Measurements from ENCODE around the gene HDDC2. TPM values are rescaled to one million over a fixed set of nuclear protein-coding genes. Genes with fewer than 3 reads are reported as not detected.

HDDC2 gene, protein sequence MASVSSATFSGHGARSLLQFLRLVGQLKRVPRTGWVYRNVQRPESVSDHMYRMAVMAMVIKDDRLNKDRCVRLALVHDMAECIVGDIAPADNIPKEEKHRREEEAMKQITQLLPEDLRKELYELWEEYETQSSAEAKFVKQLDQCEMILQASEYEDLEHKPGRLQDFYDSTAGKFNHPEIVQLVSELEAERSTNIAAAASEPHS
- total RNA-seq (2014; rRNA removed; shearing (Covaris generic)): 80.3 and 86.1 TPM in 2 replicates

DNA sequence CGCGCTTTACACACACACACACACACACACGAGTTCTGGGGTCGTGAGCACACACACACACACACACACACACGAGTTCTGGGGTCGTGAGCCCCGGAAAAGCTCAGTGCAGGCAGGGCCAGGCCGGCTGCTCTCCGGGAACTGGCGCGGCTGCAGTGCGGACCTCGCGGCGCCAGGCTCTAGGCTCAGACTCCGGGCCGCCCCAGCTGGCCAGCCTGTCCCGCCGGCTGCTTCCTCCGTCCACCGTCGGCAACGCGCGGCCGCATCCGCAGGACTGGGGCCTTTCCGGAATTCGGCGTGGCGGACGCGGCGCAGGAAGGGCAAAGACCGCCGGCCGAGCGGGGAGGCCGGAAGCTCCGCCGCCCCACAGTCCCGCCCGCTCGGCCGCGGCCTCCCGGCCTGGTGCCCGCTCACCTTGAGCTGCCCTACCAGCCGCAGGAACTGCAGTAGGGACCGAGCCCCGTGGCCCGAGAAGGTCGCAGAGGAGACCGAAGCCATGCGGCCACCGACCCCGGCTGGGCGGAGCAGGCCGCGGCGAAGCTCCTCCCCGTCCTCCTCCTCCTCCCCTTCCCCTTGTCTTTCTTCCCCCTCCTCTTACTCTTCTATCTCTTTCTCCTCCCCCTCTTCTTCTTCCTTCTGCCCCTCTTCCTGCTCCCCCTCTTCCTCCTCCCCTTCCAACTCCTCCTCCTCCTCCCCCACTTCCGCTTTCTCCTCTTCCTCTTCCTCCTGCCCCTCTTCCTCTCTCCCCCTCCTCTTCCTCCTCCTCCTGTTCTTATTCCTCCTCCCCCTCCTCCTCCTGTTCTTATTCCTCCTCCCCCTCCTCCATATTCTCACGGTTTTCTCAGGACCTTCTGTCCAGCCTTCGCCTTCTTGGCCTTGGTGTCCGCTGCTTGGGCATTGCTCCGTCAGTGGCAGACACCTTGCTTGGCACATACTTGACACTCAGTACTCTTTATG is at the start of gene HDDC2:
TSS of gene HDDC2 (minus strand) at position 533 of the 957 bp plus-strand sequence. CDS start at position 498, 35 bp downstream.
- no peak for DNase-seq (ENCODE audit: low spot score)

DNA sequence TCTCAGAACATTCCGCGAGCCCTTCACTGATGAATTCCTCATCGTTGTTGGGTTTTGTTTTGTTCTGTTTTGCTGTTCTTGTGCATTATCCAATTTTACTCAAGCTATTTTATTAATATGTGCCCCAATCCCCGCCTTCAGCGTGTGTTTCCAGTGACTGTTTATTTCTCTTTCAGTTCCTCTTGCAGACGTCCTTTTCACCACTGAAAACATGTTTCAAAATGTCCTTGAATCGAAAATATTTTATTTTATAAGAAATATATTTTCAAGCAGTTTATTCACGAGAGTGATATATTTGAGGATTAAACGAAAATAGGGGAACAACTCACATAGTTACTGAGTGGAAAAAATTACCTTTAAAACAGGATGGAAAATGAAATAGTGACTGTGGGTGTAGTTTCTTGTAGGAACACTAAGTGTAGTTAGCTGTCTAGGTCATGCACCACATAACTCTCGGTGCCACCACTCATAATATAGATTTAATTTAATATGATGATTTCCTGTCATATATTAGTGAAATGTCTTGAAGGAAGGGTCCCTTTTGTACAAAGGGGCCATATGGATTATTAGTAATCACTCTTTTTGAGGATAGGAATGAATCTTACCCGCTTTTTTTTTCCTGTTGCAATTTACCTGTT is 45.3 kb upstream of the HDDC2 start:
- DNase-seq (ENCODE audit: low spot score): no peak

DNA sequence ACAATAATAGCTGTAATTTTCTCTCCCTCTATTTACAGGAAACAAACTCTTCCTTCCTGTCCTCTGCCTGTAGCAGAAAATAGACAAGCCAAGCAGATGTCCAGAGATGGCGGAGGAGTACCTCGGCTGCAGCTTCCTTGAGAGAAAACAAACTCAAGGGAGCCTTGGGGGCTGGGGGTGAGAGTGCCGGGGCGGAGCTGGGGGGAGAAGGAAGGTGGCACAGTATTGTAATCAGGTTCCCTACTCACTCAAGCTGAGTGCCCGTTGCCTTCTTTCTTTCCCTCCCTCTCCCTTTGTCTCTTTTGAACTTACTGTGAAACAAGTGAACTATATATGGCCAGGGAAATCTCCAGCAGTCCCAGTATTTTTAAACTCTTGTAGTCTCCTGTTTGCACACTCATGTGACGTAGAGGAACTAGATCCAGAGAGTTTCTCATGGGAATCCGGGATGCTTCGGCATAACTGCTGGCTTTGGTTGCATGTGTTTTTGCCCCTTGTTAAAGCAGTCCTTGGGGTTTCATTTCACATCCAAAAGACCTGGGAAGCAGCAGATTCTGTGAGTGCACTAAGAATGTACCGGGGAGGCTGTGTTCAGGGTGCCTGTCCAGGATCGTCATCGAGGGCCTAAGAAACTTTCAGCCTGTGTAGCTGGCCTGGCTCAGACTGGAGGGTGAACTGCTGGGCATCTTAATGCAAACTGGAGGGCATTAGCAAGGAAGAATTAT is 44.6 kb upstream of the HDDC2 start:
- no peak for DNase-seq (ENCODE audit: low spot score)

DNA sequence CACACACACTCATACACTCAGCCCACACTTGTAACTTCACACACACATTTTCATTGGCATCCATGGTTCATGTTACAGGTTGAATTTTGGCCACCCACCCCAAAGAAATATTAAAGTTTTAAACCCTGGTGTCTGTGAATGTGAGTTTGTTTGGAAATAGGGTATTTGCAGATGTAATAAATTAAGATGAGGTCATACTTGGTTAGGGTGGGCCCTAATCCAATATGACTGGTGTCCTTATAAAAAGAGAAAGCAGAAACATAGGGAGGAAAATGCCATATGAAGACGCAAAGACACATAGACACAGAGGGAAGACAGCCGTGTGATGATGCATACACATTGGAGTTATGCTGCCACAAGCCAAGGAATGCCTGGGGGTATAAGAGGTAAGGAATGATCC is 39.7 kb upstream of the HDDC2 start:
- DNase-seq (ENCODE audit: low spot score): no peak

DNA sequence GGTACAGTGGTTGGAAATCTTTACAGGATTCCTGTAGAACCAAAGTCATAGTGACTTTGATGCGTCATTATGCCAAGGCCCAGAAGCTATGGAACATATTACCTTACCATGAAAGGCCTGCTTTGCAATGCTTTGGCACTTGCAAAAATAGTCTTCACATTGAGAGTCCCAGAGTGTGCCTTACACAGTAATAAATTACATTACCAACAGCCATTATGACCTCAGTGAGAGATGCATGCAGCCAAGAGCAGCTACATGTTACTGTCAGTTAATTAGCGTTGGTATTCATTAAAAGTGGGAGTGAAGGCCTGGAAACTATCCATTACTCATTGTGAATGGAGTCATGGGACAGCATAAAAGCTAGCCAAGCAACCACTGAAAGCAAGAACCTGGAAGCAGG is 39.2 kb upstream of the HDDC2 start:
- no peak for DNase-seq (ENCODE audit: low spot score)

DNA sequence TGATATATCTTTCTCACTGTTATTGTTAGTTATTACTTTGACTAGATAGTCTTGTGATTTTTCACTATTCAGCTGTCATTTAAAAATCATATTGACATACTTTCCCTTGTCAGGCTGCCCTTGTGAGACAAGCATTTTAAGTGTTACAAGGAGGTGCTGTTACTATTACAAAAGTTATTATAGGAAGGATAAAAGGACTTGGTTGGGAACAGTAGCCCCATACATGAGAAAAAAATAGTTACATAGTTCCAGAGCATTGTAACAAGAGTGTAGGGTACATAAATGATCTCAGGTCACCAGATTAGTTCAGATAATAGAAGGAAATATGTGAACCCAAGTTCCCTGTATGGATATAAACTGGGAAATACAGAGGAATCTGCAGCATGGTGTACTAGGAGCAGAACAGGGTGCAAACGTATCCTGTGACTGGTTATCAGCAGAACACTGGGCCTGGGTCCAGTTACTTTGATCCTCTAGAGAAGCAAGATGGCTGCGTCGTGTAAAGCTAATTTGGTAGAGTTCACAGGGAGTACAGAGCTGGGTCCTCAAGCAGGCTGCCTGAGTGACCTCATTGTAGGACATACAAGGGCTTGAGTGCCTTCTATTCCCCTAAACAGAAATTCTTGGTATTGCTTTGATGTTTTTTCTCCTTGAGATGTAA is 38.5 kb upstream of the HDDC2 start:
- DNase-seq (ENCODE audit: low spot score): no peak

DNA sequence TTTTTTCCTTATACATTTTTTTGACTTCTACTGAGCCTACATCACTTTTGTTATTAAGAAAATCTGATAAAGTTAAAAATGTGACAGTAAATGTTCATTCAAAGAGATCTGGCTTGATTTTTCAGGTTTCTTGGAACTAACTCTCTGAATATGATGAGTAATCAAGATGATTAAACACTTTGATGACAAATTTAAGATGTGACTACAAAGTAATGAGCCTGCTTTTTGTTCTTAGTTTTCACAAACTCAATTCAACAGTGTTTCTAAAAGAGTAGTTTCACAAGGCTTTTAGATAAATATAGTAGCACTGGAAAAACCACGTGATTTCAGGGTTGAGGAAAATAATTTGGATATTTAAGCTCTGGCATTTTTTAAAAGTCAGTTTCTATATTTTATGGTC is 37.9 kb upstream of the HDDC2 start:
- DNase-seq (ENCODE audit: low spot score): no peak

DNA sequence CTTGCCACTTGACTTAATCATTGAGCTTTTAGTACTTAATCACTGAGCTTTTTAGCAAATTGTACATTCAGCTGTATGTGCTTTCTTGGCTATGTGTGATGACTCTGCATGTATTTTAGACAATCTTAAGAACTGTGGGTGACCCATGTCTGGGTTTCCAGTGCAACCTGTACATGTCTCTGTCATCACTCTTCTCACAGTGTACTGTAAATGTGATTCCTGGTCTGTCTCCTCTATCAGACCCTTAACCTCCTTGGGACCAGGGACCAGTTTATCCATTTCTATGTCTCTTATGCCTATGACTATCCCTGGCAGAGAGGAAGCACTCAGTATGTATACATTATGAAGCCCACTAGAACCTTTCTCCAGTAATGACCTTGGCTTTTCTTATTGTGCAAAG is 36.6 kb upstream of the HDDC2 start:
- no peak for DNase-seq (ENCODE audit: low spot score)

DNA sequence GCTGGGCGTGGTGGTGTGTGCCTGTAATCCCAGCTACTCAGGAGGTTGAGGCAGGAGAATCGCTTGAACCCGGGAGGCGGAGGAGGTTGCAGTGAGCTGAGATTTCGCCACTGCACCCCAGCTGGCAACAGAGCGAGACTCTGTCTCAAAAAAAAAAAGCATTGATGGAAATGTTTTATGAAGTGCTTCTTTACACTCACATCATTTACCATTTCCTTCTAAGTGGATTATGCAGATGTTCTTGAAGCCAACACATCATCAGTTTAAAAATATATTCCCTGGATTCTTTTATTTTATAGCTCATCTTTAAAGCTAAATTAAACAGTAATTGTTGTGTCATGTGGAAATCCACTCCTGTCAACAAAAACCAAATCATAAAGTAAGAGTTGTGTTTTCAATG is 35.9 kb upstream of the HDDC2 start:
- DNase-seq (ENCODE audit: low spot score): no peak

DNA sequence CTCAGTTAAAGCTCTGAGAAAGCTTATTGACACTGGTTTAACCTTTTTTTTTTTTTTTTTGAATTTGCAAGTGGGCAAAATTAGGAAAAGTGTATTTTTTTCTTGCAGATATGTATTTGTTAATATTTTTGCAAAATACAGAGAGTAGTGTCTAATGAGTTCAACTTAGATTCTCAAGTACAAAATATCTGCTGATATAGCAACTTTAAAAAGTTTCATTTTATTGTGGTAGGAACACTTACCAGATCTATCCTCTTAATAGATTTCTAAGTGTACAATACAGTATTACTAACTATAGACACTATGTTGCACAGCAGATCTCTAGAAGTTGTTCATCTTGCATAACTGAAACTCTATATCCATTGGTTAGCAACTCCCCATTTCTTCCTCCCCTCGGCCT is 30.9 kb upstream of the HDDC2 start:
- DNase-seq (ENCODE audit: low spot score): no peak

DNA sequence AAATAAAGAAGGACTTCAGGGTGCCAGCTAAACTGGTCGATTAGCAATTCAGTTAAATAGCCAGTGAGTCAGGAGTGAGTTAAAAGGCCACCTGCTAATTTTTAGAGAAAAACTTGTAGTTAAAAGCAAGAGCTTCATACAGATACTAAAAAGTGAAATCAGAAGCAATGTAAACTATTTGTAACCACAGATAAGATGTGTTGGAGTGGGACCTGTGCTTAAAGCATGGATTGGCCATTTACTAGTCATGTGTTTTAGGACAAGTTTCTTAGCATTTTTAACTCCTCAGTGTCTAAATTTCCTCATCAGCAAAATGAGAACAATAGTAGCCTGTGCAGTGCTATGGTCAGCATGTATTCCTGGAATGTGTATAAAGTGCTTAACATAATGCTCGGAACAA is 23.8 kb upstream of the HDDC2 start:
- DNase-seq (ENCODE audit: low spot score): no peak

DNA sequence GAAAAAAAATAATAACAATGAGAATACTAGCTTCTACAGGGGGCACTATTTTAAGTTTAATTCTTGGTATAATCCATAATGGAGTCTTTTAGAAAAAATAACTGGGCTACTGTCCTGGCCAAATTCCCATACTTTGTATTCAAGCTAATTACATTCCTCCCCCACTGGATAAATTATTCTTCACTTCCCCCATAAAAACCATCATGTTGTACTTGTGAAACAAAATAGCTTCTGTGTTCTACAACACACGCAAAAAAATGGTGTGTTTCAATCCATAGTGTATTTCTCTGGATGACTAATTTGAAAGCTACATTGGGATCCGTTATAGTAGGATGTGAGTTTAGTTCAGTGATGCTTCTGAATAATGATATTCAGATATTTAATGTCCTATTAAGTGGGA is 21.6 kb upstream of the HDDC2 start:
- no peak for DNase-seq (ENCODE audit: low spot score)

DNA sequence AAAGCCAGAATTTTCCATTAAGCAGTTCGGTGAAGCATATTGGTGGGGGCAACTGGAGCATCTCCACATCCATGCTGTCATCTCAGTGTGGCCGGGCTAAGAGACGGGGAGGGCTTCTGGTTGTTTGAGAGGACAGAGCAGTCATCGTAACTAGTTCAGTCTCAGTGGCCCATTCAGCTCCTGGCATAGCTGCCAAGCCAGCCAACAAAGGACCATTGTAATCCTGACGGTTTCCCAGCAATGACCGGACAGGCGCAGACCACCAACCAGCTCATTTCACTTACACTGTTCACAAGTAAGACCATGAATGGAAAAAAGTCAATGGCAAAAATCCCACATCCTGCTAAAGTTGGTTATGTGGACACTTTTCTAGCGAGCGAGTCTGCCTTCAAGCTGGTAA is 14.9 kb upstream of the HDDC2 start:
- DNase-seq (ENCODE audit: low spot score): no peak

DNA sequence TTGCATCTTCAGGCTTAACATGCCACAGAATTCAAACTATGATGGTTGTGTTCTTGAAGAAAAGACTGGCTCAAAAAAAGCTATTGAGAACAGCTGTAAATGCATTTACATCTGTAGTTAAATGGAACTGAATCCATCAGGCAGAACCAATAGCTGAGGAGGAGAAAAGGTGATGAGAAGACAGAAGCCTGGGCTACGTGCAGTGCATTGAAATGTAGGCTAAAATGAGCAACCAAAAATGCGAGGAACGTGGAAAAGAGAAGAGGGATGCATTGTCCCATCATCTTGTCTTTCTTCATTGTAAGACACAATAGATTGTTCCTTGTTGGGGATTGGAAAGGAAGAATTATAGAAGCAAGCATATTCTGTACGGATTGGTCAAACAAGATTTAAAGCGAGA is 13.8 kb upstream of the HDDC2 start:
- DNase-seq (ENCODE audit: low spot score): no peak

DNA sequence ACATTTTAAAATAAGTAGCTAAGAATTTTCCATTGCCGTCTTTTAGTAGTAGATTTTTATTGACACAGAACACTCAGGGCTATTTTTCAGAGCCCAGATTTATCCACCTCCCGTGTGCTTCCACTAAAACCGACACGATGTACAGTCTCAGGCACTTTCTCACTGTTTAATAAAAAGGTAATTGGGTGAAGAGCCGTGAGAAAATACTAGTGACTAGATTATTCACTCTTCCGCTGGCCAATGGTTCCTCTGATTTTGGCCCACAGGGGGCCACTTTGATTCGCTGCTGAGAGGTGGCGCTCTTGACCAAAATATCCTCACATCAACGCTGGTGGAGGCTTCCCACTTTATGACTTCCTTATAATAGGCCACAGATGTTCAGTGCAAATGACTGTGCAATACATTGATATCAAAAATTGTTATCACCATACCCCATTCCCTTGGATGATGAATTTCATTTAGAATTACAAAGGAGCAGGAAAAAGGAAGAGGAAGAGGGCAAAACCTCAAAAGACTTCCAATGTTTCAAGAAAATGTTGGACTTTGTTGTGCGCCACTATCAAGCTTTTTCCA is 12.3 kb upstream of the HDDC2 start:
- peak; percentile 51 for DNase-seq (ENCODE audit: low spot score)

DNA sequence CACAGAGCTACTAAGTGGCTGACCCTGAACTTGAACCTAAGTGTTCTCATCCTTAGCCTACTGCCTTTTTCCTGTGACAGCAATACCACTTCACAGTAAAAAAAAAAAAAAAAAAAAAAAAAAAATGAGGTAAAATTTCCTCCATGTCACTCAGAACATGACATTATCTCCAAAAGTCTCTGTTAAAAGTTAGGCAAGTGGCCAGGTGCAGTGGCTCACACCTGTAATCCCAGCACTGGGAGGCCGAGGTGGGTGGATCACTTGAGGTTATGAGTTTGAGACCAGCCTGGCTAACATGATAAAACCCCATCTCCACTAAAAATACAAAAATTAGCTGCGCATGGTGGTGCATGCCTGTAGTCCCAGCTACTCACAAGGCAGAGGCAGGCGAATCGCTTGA is 11.2 kb upstream of the HDDC2 start:
- DNase-seq (ENCODE audit: low spot score): no peak

DNA sequence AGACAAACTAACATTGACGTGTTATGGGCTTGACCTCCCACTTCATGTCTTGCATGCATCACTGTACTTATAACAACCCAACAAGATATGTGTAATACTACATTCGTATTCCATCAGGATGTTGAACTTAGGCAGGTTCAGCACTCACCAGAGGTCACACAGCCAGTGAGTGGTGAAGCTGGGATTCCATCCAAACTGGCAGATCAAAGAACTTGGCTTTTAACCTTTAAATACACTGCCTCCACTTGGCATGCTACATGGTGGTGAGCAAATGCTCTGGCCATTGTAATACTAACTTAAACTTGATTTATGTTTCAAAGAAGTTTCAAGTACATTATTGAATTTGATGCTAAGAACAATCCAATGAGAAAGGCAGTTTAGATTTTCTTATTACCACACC is 10.7 kb upstream of the HDDC2 start:
- DNase-seq (ENCODE audit: low spot score): no peak

DNA sequence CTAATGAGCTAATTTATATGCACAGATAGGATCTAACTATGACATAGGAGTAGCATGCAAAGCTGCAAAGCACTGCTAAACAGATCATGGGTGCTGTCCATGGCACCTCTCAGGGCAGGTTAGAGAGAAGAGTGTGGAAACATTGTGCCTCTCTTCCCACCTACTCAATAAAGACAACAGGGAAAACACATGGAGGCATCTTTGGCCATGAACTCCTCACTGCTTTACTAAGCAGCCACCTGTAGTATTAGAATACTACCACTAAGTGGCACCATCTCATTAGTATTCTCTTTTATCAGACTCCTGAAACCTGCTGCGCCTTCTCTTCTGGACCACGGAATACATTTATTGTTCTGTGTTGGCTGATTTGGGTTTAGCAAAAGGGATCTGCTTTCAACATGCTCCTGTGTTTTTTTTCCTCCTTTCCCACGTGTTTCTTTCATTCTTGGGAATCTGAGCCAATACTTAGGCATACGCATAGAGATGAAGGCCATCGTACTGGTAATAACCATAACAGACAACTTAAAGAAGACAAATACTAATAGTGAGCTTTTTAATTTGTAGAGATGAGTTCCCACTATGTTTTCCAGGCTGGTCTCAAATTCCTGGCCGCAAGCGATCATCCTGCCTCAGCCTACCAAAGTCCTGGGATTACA is 9.4 kb upstream of the HDDC2 start:
- peak; percentile 42 for DNase-seq (ENCODE audit: low spot score)

DNA sequence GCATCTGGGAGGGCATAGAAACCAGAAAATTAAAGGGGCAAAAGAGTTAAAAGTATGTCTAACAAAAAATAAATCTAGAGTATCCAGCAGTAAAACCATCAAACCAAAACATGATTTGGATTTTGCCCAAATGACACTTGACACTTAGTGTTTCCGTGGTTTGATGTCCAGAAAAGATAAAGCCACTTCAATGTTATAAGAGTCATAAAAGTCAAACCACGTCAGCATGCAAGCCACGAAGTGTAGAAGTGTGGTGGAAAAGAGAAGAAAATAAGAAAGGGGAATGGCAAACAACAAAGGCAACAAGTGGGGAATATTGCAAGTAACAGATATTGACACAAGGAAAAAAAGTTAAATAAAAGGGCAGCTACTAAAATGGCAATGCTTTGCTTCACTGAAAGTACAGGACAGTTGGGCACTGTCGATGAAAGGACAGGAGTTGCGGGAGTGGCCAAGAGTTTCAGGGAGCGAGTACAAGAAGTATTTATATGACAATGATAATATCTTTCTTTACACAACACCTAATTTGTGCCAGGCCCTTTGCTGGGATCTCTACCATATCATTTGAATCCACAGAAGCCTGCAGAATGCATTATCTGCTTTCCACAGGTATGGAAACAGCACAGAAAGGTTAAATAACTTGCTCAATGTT is 6.3 kb upstream of the HDDC2 start:
- DNase-seq (ENCODE audit: low spot score): no peak

Data from H4 (cell line).